Measurements from ENCODE around the gene LINGO1. TPM values are rescaled to one million over a fixed set of nuclear protein-coding genes. Genes with fewer than 3 reads are reported as not detected.

The LINGO1 gene
- total and polyA plus RNA-seq, 9 of the 15 experiments (the other 6 are each of a cell fraction or from before 2014, with no cell fraction given): 0.07 to 15.3 (median 2.1) TPM

DNA sequence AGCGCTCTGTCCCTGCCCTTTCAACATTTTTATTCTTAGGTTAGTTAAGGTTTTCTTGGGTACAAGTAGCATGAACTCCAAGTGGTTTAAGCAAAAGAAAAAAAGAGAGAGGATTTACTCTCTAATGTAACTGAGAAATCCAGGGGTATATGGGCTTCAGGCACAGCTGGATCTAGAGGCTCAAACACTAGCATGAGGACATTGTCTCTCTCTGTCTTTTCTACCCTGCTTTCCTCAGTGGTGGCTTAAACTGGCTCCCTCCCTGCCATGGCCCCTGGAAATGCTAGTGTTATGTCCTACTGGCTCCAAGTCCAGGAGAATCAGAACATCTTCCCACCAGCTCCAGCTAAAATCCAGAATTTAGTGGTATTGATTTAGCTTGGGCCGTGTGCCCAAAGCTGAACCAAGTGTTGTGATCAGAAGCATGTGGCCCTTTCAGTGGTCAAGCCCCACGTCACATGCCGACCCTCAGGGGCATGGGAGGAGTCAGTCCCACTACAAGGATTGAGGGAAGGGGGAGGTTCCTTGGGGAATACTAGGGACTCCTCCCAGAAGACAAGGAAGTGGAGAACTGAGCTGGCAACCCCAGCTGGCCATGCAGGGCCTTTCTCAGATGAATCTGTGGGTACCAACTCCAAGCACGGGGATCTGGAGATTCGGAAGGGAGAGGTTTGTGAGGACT, 58.0 kb downstream of the LINGO1 start (continued):
- TF ChIP-seq NFE2 (IDR thresholded peaks at IDR 0.05; ENCODE audit: low read depth) (no peak), ZNF707 (CRISPR knock-in tag; conservative IDR thresholded peaks at IDR 0.05) (no peak), ZNF57 (CRISPR knock-in tag; IDR thresholded peaks at IDR 0.05) (no peak), HDAC6 (IDR thresholded peaks at IDR 0.05; ENCODE audit: low read depth, low read length) (no peak), KLF10 (CRISPR knock-in tag; IDR thresholded peaks at IDR 0.05) (no peak), EP300 (IDR thresholded peaks at IDR 0.05; ENCODE audit: low read length) (no peak)

DNA sequence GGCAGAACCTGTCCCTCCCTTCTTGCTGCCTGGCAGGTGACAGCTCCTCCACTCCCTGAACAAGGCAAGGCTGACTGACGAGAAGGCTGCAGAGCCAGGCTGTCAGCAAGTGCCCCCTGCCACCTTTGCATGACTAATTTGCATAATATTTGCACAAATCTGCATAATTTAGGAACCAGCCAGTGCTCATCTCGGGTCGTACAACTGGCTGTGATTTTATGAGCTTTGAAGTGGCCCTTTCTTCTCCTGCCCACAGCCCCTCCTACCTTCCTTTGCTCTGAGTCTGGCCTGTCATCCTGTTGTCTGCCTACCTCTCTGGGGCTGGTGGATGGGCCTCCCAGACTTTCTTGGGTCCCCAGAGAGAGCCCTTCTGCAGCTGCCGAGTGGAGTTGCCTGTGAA, 58.9 kb downstream of the LINGO1 start:
- H3K36me3 ChIP-seq (ENCODE audit: control insufficient read depth, insufficient read depth, low read length): no peaks in the 10 kb centered on the region
- H3K79me2 ChIP-seq (ENCODE audit: control insufficient read depth, insufficient read depth, low read length): no peaks in the 10 kb centered on the region
- intact Hi-C loops (cut with micrococcal nuclease): no loop called here
- DNase-seq (ENCODE audit: extremely low read depth in 1 of 4, low spot score in 3 of 4) (no peak), ATAC-seq (no peak), FAIRE-seq (no peak)
- CTCF ChIA-PET (ENCODE audit: low intra/inter-chr PET ratio): no interaction called here
- H3K4me1 ChIP-seq (replicated peaks in 1 of 2; ENCODE audit: control insufficient read depth in 2 of 2, insufficient read depth in 2 of 2, low read length in 2 of 2): peaks cover 10 to 11% of the 10 kb centered on the region in 2 experiments
- WGBS (ENCODE audit: insufficient coverage, low coverage, missing lambda C conversion rate): 3% methylated on average over 4 of the region's 4 CpGs
- no peak overlapping the region for H3K9ac ChIP-seq (ENCODE audit: insufficient read depth in 1 of 2, low read depth in 2 of 2, low read length in 2 of 2)
- peaks cover 9 to 36% of the 10 kb centered on the region in 2 experiments; a peak in 3 of 5 replicates for H3K27me3 ChIP-seq (ENCODE audit: control insufficient read depth in 2 of 2, insufficient read depth in 2 of 2, low read length in 2 of 2)
- H4K20me1 ChIP-seq (replicated peaks; ENCODE audit: control insufficient read depth, insufficient read depth, low read length): no peaks in the 10 kb centered on the region
- H3K9me3 ChIP-seq (replicated peaks; ENCODE audit: control insufficient read depth, insufficient read depth, low read depth, low read length): no peaks in the 10 kb centered on the region
- no peak overlapping the region for H3K4me3 ChIP-seq
- POLR2A ChIA-PET: no interaction called here
- H3K9me1 ChIP-seq (ENCODE audit: control insufficient read depth, insufficient read depth, low read length): no peaks in the 10 kb centered on the region
- no peak overlapping the region for H2AFZ ChIP-seq (ENCODE audit: low read depth, low read length)
- H3K4me2 ChIP-seq (ENCODE audit: insufficient read depth, low read length): no peak overlapping the region
- BruUV-seq (replicated peaks): no TSS peak
- in situ Hi-C loops (cut with MboI): no loop called here
- no peak overlapping the region for H3K27ac ChIP-seq (ENCODE audit: extremely low read depth, low read depth, low read length)
- TF ChIP-seq CHD2 (IDR thresholded peaks at IDR 0.05; ENCODE audit: low read depth, low read length): no peak
- TF ChIP-seq, protein P1, sequence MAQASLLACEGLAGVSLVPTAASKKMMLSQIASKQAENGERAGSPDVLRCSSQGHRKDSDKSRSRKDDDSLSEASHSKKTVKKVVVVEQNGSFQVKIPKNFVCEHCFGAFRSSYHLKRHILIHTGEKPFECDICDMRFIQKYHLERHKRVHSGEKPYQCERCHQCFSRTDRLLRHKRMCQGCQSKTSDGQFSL (CRISPR knock-in tag; IDR thresholded peaks at IDR 0.05): no peak
- TF ChIP-seq, protein P1 (tag; IDR thresholded peaks at IDR 0.05): no peak
- no peak for TF ChIP-seq KAT7 (CRISPR knock-in tag; IDR thresholded peaks at IDR 0.05; ENCODE audit: borderline replicate concordance)
- TF ChIP-seq, protein P2, sequence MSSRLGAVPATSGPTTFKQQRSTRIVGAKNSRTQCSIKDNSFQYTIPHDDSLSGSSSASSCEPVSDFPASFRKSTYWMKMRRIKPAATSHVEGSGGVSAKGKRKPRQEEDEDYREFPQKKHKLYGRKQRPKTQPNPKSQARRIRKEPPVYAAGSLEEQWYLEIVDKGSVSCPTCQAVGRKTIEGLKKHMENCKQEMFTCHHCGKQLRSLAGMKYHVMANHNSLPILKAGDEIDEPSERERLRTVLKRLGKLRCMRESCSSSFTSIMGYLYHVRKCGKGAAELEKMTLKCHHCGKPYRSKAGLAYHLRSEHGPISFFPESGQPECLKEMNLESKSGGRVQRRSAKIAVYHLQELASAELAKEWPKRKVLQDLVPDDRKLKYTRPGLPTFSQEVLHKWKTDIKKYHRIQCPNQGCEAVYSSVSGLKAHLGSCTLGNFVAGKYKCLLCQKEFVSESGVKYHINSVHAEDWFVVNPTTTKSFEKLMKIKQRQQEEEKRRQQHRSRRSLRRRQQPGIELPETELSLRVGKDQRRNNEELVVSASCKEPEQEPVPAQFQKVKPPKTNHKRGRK (tag; IDR thresholded peaks at IDR 0.05): no peak
- TF ChIP-seq IFI16 (CRISPR knock-in tag; IDR thresholded peaks at IDR 0.05): no peak
- TF ChIP-seq PTBP1 (IDR thresholded peaks at IDR 0.05; ENCODE audit: low read depth, low read length): no peak
- TF ChIP-seq, protein P3, sequence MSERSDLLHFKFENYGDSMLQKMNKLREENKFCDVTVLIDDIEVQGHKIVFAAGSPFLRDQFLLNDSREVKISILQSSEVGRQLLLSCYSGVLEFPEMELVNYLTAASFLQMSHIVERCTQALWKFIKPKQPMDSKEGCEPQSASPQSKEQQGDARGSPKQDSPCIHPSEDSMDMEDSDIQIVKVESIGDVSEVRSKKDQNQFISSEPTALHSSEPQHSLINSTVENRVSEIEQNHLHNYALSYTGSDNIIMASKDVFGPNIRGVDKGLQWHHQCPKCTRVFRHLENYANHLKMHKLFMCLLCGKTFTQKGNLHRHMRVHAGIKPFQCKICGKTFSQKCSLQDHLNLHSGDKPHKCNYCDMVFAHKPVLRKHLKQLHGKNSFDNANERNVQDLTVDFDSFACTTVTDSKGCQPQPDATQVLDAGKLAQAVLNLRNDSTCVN (CRISPR knock-in tag; IDR thresholded peaks at IDR 0.05): no peak
- no peak for TF ChIP-seq SUPT5H (IDR thresholded peaks at IDR 0.05)
- TF ChIP-seq, protein P4, sequence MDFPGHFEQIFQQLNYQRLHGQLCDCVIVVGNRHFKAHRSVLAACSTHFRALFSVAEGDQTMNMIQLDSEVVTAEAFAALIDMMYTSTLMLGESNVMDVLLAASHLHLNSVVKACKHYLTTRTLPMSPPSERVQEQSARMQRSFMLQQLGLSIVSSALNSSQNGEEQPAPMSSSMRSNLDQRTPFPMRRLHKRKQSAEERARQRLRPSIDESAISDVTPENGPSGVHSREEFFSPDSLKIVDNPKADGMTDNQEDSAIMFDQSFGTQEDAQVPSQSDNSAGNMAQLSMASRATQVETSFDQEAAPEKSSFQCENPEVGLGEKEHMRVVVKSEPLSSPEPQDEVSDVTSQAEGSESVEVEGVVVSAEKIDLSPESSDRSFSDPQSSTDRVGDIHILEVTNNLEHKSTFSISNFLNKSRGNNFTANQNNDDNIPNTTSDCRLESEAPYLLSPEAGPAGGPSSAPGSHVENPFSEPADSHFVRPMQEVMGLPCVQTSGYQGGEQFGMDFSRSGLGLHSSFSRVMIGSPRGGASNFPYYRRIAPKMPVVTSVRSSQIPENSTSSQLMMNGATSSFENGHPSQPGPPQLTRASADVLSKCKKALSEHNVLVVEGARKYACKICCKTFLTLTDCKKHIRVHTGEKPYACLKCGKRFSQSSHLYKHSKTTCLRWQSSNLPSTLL (IDR thresholded peaks at IDR 0.05): no peak
- TF ChIP-seq ZNF445 (CRISPR knock-in tag; IDR thresholded peaks at IDR 0.05; ENCODE audit: low read depth): no peak
